Erythroblast (primary cell): Measurements from ENCODE around the gene GSN.

ENCODE experiments used
- GATA1 ChIP-seq: IDR thresholded peaks from 2 replicates; pipeline ENCODE4 v1.6.1; 2011; ENCODE audit warnings: low read depth, mild to moderate bottlenecking, control low read depth, low read length, moderate library complexity
- POLR2A ChIP-seq: IDR thresholded peaks from 2 replicates; pipeline ENCODE4 v1.6.1; 2011; ENCODE audit warnings: mild to moderate bottlenecking, low read length

DNA sequence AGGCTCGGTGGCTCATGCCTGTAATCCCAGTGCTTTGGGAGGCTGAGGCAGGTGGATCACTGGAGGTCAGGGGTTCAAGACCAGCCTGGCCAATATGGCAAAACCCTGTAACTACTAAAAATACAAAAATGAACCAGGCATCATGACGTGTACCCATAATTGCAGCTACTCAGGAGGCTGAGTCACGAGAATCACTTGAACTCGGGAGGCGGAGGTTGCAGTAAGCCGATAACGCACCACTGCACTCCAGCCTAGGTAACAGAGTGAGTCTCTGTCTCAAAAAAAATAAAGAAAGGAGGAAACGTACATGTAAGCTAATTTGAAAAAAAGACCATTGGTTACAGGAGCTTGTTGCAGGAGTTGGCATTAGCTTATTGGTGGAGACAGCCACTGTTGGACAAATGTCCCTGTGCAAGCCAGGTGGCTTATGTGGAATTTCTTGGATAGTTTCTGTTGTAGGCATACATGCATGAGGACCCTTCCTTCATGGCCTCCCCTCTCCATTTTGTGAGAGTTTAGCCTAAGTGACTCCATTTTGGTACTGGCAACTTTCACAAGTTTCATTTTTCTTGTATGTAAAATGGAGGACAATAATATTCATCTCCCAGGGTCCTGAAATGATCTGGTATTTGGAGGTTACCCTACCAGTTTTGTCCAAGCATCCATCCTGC, 49.5 kb upstream of the GSN start:
- TF ChIP-seq POLR2A (no peak), GATA1 (no peak)
